ENCODE results near the gene PCNX1.

Gene PCNX1

GRCh38 chr14:70888681-70889175, 18.5 kb upstream of the PCNX1 start:
- peak; percentile 57 for DNase-seq (ENCODE audit: low spot score)

- no peak for DNase-seq (ENCODE audit: low spot score)
These were observed 17.7 kb upstream of the PCNX1 start for GRCh38 chr14:70889555-70889954.

- DNase-seq (ENCODE audit: low spot score), result no peak
These were observed 16.2 kb upstream of the PCNX1 start for GRCh38 chr14:70890826-70891659.

GRCh38 chr14:70891737-70892136, 15.5 kb upstream of the PCNX1 start:
- no peak for DNase-seq (ENCODE audit: low spot score)

GRCh38 chr14:70893062-70893845, 14.0 kb upstream of the PCNX1 start:
- DNase-seq (ENCODE audit: low spot score), result no peak

GRCh38 chr14:70893858-70894291, 13.4 kb upstream of the PCNX1 start:
- DNase-seq (ENCODE audit: low spot score), result no peak

- no peak for DNase-seq (ENCODE audit: low spot score)
These were observed 12.4 kb upstream of the PCNX1 start for GRCh38 chr14:70894868-70895267.

- DNase-seq (ENCODE audit: low spot score), result no peak
These were observed 10.9 kb upstream of the PCNX1 start for GRCh38 chr14:70896317-70896716.

GRCh38 chr14:70896981-70897380, 10.3 kb upstream of the PCNX1 start:
- no peak for DNase-seq (ENCODE audit: low spot score)

GRCh38 chr14:70897464-70897863, 9.8 kb upstream of the PCNX1 start:
- no peak for DNase-seq (ENCODE audit: low spot score)

GRCh38 chr14:70898111-70898745, 9.0 kb upstream of the PCNX1 start:
- no peak for DNase-seq (ENCODE audit: low spot score)

- no peak for DNase-seq (ENCODE audit: low spot score)
These were observed 6.0 kb upstream of the PCNX1 start for GRCh38 chr14:70901269-70901668.

GRCh38 chr14:70902184-70902583, 5.1 kb upstream of the PCNX1 start:
- DNase-seq (ENCODE audit: low spot score), result no peak

GRCh38 chr14:70904373-70904772, 2.9 kb upstream of the PCNX1 start:
- DNase-seq (ENCODE audit: low spot score), result no peak

- DNase-seq (ENCODE audit: low spot score), result no peak
These were observed 2.0 kb upstream of the PCNX1 start for GRCh38 chr14:70905301-70905700.

GRCh38 chr14:70906793-70907175, 475 bp upstream of the PCNX1 start:
- no peak for DNase-seq (ENCODE audit: low spot score)

- peak; percentile 27 for DNase-seq (ENCODE audit: low spot score)
These were observed 1.0 kb downstream of the PCNX1 start for GRCh38 chr14:70907996-70908934.

GRCh38 chr14:70908935-70909641, 1.8 kb downstream of the PCNX1 start:
- DNase-seq (ENCODE audit: low spot score), result no peak

- DNase-seq (ENCODE audit: low spot score), result no peak
These were observed 2.7 kb downstream of the PCNX1 start for GRCh38 chr14:70909733-70910614.

GRCh38 chr14:70915415-70915814, 8.2 kb downstream of the PCNX1 start:
- DNase-seq (ENCODE audit: low spot score), result no peak
